Dendritic cell treated with granulocyte-macrophage colony-stimulating factor and Interleukin-4, amounts not matched to agents 40 ng/mL and 50 ng/mL, for 4 days (primary cell): ENCODE measurements around the gene SYT7.

Experiments used
- H3K27ac Mint-ChIP-seq: one replicate; pipeline ENCODE4 v1.8.0; 2022; ENCODE audit warnings: mild to moderate bottlenecking, mixed read lengths
- H3K27me3 Mint-ChIP-seq: one replicate; pipeline ENCODE4 v1.8.0; 2022; ENCODE audit warnings: mild to moderate bottlenecking, mixed read lengths
- H3K36me3 Mint-ChIP-seq: one replicate; pipeline ENCODE4 v1.8.0; 2022; ENCODE audit warnings: low read depth, mixed read lengths
- H3K4me1 Mint-ChIP-seq: one replicate; pipeline ENCODE4 v1.8.0; 2022; ENCODE audit warnings: low read depth, mixed read lengths
- H3K4me3 Mint-ChIP-seq: one replicate; pipeline ENCODE4 v1.8.0; 2022; ENCODE audit warnings: mild to moderate bottlenecking, moderate library complexity, mixed read lengths
- H3K9me3 Mint-ChIP-seq: one replicate; pipeline ENCODE4 v1.8.0; 2022; ENCODE audit warnings: mixed read lengths
- intact Hi-C: fragments of 100-400 bp; cut with micrococcal nuclease; formaldehyde crosslinking; loops from one replicate; pipeline ENCODE4 v1.15.0; 2022

The SYT7 gene

GRCh38 chr11:61497876-61498275 is 83.0 kb downstream of the SYT7 start:
- Mint-ChIP-seq H3K9me3 (no peaks in the 10 kb centered on the region), H3K27ac (no peak overlapping the region), H3K36me3 (no peaks in the 10 kb centered on the region), H3K27me3 (peaks cover 3% of the 10 kb centered on the region), H3K4me3 (no peak overlapping the region), H3K4me1 (no peaks in the 10 kb centered on the region)
- intact Hi-C loops, result no loop called here

- Mint-ChIP-seq H3K27ac (no peak overlapping the region), H3K36me3 (no peaks in the 10 kb centered on the region), H3K9me3 (no peaks in the 10 kb centered on the region), H3K4me3 (no peak overlapping the region), H3K27me3 (peaks cover 3% of the 10 kb centered on the region), H3K4me1 (no peaks in the 10 kb centered on the region)
- intact Hi-C loops, result no loop called here
These were observed 83.4 kb downstream of the SYT7 start for GRCh38 chr11:61497473-61497872.

GRCh38 chr11:61496602-61497400 is 84.1 kb downstream of the SYT7 start:
- H3K4me3 Mint-ChIP-seq, result no peak overlapping the region
- no peak overlapping the region for H3K27ac Mint-ChIP-seq
- H3K4me1 Mint-ChIP-seq, result no peaks in the 10 kb centered on the region
- no peaks in the 10 kb centered on the region for H3K36me3 Mint-ChIP-seq
- intact Hi-C loops, result no loop called here
- H3K27me3 Mint-ChIP-seq, result peaks cover 5% of the 10 kb centered on the region
- H3K9me3 Mint-ChIP-seq, result no peaks in the 10 kb centered on the region

GRCh38 chr11:61495801-61496601 is 84.9 kb downstream of the SYT7 start:
- Mint-ChIP-seq H3K27me3 (peaks cover 5% of the 10 kb centered on the region), H3K4me1 (no peaks in the 10 kb centered on the region), H3K9me3 (no peaks in the 10 kb centered on the region), H3K27ac (no peak overlapping the region), H3K4me3 (no peak overlapping the region), H3K36me3 (no peaks in the 10 kb centered on the region)
- intact Hi-C loops, result no loop called here

GRCh38 chr11:61494381-61494961 is 86.4 kb downstream of the SYT7 start:
- H3K4me3 Mint-ChIP-seq, result no peak overlapping the region
- H3K27ac Mint-ChIP-seq, result no peak overlapping the region
- no peaks in the 10 kb centered on the region for H3K36me3 Mint-ChIP-seq

GRCh38 chr11:61491736-61492395 is 89.0 kb downstream of the SYT7 start:
- Mint-ChIP-seq H3K36me3 (no peaks in the 10 kb centered on the region), H3K4me3 (no peak overlapping the region), H3K4me1 (no peaks in the 10 kb centered on the region), H3K9me3 (no peaks in the 10 kb centered on the region), H3K27ac (no peak overlapping the region), H3K27me3 (peaks cover 3% of the 10 kb centered on the region)
- intact Hi-C loops, result no loop called here

More at GRCh38 chr11:61494381-61494961, 86.4 kb downstream of the SYT7 start:
- Mint-ChIP-seq H3K4me1 (no peaks in the 10 kb centered on the region), H3K27me3 (peaks cover 3% of the 10 kb centered on the region), H3K9me3 (no peaks in the 10 kb centered on the region)
- intact Hi-C loops, result no loop called here

- no peak overlapping the region for H3K27ac Mint-ChIP-seq
- no peaks in the 10 kb centered on the region for H3K4me1 Mint-ChIP-seq
- no peak overlapping the region for H3K4me3 Mint-ChIP-seq
- H3K36me3 Mint-ChIP-seq, result no peaks in the 10 kb centered on the region
- intact Hi-C loops, result no loop called here
- H3K9me3 Mint-ChIP-seq, result no peaks in the 10 kb centered on the region
- H3K27me3 Mint-ChIP-seq, result peaks cover 3% of the 10 kb centered on the region
These were observed 90.8 kb downstream of the SYT7 start for GRCh38 chr11:61489833-61490721.

GRCh38 chr11:61488651-61489291 is 92.1 kb downstream of the SYT7 start:
- Mint-ChIP-seq H3K27ac (no peak overlapping the region), H3K27me3 (peaks cover 3% of the 10 kb centered on the region), H3K4me3 (no peak overlapping the region), H3K9me3 (no peaks in the 10 kb centered on the region), H3K4me1 (peaks cover 6% of the 10 kb centered on the region), H3K36me3 (no peaks in the 10 kb centered on the region)
- intact Hi-C loops, result no loop called here

- Mint-ChIP-seq H3K27me3 (peaks cover 3% of the 10 kb centered on the region), H3K4me3 (no peak overlapping the region), H3K4me1 (peaks cover 6% of the 10 kb centered on the region), H3K9me3 (no peaks in the 10 kb centered on the region), H3K27ac (no peak overlapping the region), H3K36me3 (no peaks in the 10 kb centered on the region)
- intact Hi-C loops, result no loop called here
These were observed 93.4 kb downstream of the SYT7 start for GRCh38 chr11:61487342-61488025.

- Mint-ChIP-seq H3K27ac (no peak overlapping the region), H3K27me3 (peaks cover 6% of the 10 kb centered on the region), H3K36me3 (no peaks in the 10 kb centered on the region), H3K4me3 (no peak overlapping the region), H3K4me1 (peaks cover 6% of the 10 kb centered on the region), H3K9me3 (no peaks in the 10 kb centered on the region)
- intact Hi-C loops, result no loop called here
These were observed 94.1 kb downstream of the SYT7 start for GRCh38 chr11:61486779-61487178.

GRCh38 chr11:61486011-61486620 is 94.8 kb downstream of the SYT7 start:
- Mint-ChIP-seq H3K9me3 (no peaks in the 10 kb centered on the region), H3K36me3 (no peaks in the 10 kb centered on the region), H3K27me3 (peaks cover 6% of the 10 kb centered on the region), H3K4me3 (no peak overlapping the region), H3K4me1 (peaks cover 6% of the 10 kb centered on the region), H3K27ac (no peak overlapping the region)
- intact Hi-C loops, result no loop called here

GRCh38 chr11:61485080-61485479 is 95.8 kb downstream of the SYT7 start:
- intact Hi-C loops, result no loop called here
- no peaks in the 10 kb centered on the region for H3K36me3 Mint-ChIP-seq
- peaks cover 6% of the 10 kb centered on the region for H3K4me1 Mint-ChIP-seq
- H3K27me3 Mint-ChIP-seq, result peaks cover 7% of the 10 kb centered on the region
- no peak overlapping the region for H3K27ac Mint-ChIP-seq
- H3K4me3 Mint-ChIP-seq, result no peak overlapping the region
- H3K9me3 Mint-ChIP-seq, result no peaks in the 10 kb centered on the region
